GM06990 (cell line): Measurements from ENCODE around the gene PCDHB6.
"Not testable (repeated sequence)": the region's sequence is repeated elsewhere in the genome, so short reads cannot be mapped to it uniquely, and the experiment has no call there.

Source experiments
- DNase-seq: peaks from one replicate; pipeline ENCODE4 v3.0.0-alpha.2; 2011; ENCODE audit not compliant: insufficient read length; ENCODE audit errors: extremely low read depth
- H3K27me3 ChIP-seq: replicated peaks from 2 replicates; pipeline ENCODE4 v1.6.0; 2011; ENCODE audit warnings: low read length; ENCODE audit not compliant: control insufficient read depth, insufficient read depth
- H3K36me3 ChIP-seq: 2 replicates; pipeline ENCODE4 v1.5.1; 2011; ENCODE audit warnings: low read length; ENCODE audit not compliant: control insufficient read depth, insufficient read depth
- H3K4me3 ChIP-seq: replicated peaks from 2 replicates; pipeline ENCODE4 v1.5.1; 2011; ENCODE audit warnings: low read depth, mild to moderate bottlenecking, control low read depth, low read length
- TF ChIP-seq, protein P1 (sequence below): IDR thresholded peaks from 2 replicates; pipeline ENCODE4 v1.5.1; 2011; ENCODE audit warnings: low read length, control low read depth, mild to moderate bottlenecking, inconsistent platforms; ENCODE audit not compliant: insufficient read depth, poor library complexity, severe bottlenecking

The PCDHB6 gene

DNA sequence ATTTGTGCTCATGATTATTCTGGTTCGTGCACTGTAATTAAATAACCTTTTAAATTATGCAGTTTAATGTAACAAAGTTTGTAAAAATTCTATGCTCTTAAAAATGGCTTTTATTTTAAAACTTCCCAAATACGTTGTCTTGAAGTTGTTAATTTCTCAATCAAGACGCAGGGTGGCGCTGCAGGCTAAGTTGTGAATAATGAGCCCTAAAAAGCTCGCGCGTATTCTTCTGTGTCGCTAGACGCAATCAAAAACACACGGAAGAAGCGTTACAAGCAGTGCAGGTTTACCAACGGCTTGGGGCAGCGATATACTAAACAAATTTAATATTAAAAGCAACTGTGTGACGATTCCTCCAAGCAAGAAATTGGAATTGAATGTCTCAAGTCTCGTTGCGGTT lies 28.3 kb upstream of the PCDHB6 start, which contains the start of gene PCDHB4:
Gene PCDHB4, plus strand, starts transcription at position 256 of the 400 bp plus-strand sequence. CDS start 181 bp downstream, outside the sequence.
- DNase-seq = no peak
- H3K4me3 ChIP-seq = no peak within 1 kb of the TSS

DNA sequence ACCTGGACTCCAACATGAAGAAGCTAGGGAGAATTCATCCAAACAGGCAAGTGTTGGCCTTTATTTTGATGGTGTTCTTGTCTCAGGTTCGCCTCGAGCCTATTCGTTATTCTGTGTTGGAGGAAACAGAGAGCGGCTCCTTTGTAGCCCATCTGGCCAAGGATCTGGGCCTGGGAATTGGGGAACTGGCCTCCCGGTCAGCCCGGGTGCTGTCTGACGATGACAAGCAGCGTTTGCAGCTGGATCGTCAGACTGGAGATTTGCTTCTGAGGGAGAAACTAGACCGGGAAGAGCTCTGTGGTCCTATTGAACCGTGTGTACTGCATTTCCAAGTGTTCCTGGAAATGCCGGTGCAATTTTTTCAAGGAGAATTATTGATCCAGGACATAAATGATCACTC lies 27.9 kb upstream of the PCDHB6 start:
- H3K4me3 ChIP-seq = no peak overlapping the region
- no peak for DNase-seq
- no peaks in the 10 kb centered on the region for H3K36me3 ChIP-seq
- no peaks in the 10 kb centered on the region for H3K27me3 ChIP-seq
- TF ChIP-seq, protein P1, sequence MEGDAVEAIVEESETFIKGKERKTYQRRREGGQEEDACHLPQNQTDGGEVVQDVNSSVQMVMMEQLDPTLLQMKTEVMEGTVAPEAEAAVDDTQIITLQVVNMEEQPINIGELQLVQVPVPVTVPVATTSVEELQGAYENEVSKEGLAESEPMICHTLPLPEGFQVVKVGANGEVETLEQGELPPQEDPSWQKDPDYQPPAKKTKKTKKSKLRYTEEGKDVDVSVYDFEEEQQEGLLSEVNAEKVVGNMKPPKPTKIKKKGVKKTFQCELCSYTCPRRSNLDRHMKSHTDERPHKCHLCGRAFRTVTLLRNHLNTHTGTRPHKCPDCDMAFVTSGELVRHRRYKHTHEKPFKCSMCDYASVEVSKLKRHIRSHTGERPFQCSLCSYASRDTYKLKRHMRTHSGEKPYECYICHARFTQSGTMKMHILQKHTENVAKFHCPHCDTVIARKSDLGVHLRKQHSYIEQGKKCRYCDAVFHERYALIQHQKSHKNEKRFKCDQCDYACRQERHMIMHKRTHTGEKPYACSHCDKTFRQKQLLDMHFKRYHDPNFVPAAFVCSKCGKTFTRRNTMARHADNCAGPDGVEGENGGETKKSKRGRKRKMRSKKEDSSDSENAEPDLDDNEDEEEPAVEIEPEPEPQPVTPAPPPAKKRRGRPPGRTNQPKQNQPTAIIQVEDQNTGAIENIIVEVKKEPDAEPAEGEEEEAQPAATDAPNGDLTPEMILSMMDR = no peak

More for the DNA sequence above, 28.3 kb upstream of the PCDHB6 start, which contains the start of gene PCDHB4:
- Histone ChIP-seq H3K36me3 (no peaks in the 10 kb centered on the region), H3K27me3 (no peaks in the 10 kb centered on the region)
- TF ChIP-seq, protein P1 = no peak

- H3K4me3 ChIP-seq, H3K36me3 ChIP-seq, DNase-seq, H3K27me3 ChIP-seq: not testable (repeated sequence)
These were observed 26.3 kb upstream of the PCDHB6 start for GRCh38 chr5:141123396-141124135.

DNA sequence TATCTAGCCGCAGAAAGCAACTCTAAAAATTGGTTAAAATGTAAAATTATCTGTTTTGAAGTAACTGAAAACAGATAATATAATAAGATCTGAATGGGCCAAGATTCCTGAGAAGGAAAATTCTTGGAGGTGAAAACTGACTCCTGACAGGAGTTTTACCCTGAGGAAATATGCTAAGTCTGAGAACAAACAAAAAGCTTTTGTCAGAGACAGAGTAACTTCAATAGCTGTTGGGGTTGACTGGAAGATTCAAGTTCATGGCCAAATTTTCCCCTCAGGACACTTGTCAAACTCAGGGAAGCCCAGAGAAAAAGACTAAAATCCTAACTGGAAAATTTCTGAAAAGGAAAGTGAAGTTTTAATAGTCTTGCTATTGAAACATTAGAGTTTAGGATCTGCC lies 22.6 kb upstream of the PCDHB6 start:
- Histone ChIP-seq H3K4me3 (no peak overlapping the region), H3K27me3 (no peaks in the 10 kb centered on the region), H3K36me3 (no peaks in the 10 kb centered on the region)
- no peak for DNase-seq
- TF ChIP-seq, protein P1 = no peak

DNA sequence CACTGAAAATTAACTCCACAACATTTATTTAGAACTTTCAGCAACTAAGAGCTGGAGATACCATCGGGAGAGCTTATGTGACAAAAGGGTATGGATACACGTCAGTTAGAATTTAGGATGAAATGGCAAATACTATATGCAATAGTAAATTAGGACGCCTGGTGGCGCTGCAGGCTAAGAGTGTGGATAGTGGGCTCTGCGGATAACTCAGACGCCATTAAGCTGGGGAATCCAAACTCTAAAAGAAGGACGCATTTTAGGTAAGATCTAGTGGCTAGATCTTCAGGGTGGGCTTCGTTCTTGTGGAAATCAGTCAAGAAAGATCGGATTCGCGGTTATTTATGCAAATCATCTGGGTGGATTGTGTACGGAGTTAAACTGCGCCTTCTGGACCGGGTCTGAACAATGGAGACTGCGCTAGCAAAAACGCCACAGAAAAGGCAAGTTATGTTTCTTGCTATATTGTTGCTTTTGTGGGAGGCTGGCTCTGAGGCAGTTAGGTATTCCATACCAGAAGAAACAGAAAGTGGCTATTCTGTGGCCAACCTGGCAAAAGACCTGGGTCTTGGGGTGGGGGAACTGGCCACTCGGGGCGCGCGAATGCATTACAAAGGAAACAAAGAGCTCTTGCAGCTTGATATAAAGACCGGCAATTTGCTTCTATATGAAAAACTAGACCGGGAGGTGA lies 14.7 kb upstream of the PCDHB6 start, which contains the start of gene PCDHB5:
Gene PCDHB5, plus strand, starts transcription at position 177 of the 688 bp plus-strand sequence. Its CDS starts 229 bp downstream, at position 406.
- no peaks in the 10 kb centered on the region for H3K27me3 ChIP-seq
- H3K4me3 ChIP-seq = no peak within 1 kb of the TSS
- no peak for DNase-seq
- H3K36me3 ChIP-seq = no peaks in the 10 kb centered on the region
- TF ChIP-seq, protein P1 = no peak

DNA sequence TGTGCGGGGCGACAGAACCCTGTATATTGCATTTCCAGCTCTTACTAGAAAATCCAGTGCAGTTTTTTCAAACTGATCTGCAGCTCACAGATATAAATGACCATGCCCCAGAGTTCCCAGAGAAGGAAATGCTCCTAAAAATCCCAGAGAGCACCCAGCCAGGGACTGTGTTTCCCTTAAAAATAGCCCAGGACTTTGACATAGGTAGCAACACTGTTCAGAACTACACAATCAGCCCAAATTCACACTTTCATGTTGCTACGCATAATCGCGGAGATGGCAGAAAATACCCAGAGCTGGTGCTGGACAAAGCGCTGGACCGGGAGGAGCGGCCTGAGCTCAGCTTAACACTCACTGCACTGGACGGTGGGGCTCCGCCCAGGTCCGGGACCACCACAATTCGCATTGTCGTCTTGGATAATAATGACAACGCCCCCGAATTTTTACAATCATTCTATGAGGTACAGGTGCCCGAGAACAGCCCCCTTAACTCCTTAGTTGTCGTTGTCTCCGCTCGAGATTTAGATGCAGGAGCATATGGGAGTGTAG lies 14.1 kb upstream of the PCDHB6 start:
- no peak overlapping the region for H3K4me3 ChIP-seq
- TF ChIP-seq, protein P1 = no peak
- DNase-seq = no peak
- no peaks in the 10 kb centered on the region for H3K27me3 ChIP-seq
- no peaks in the 10 kb centered on the region for H3K36me3 ChIP-seq

GRCh38 chr5:141137346-141137745 lies 12.5 kb upstream of the PCDHB6 start:
- not testable (repeated sequence) for H3K4me3 ChIP-seq, DNase-seq, H3K27me3 ChIP-seq, H3K36me3 ChIP-seq
